ENCODE measurements around the gene BTNL8.

BTNL8 gene

GRCh38 chr5:180914646-180915045 is 15.7 kb downstream of the BTNL8 start:
- no peak overlapping the region for H3K27ac ChIP-seq
- TF ChIP-seq, protein P1, sequence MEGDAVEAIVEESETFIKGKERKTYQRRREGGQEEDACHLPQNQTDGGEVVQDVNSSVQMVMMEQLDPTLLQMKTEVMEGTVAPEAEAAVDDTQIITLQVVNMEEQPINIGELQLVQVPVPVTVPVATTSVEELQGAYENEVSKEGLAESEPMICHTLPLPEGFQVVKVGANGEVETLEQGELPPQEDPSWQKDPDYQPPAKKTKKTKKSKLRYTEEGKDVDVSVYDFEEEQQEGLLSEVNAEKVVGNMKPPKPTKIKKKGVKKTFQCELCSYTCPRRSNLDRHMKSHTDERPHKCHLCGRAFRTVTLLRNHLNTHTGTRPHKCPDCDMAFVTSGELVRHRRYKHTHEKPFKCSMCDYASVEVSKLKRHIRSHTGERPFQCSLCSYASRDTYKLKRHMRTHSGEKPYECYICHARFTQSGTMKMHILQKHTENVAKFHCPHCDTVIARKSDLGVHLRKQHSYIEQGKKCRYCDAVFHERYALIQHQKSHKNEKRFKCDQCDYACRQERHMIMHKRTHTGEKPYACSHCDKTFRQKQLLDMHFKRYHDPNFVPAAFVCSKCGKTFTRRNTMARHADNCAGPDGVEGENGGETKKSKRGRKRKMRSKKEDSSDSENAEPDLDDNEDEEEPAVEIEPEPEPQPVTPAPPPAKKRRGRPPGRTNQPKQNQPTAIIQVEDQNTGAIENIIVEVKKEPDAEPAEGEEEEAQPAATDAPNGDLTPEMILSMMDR (conservative IDR thresholded peaks at IDR 0.05), result no peak

DNA sequence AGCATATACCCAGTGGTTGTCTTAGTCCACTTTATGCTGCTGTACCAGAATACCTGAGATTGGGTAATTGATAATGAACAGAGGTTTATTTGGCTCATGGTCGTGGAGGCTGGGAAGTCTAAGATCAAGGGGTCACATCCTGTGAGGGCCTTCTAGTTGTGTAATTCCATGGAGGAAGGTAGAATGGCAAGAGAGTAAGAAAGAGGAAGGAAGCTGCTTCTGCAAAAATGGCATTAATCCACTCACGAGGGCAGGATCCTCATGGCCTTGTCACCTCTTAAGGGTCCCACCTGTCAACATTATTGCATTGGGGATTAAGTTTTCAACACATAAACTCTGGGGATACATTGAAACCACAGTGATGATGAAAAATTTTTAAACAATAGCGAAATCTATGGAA is 17.0 kb downstream of the BTNL8 start:
- no peak overlapping the region for H3K27ac ChIP-seq
- TF ChIP-seq, protein P1 (conservative IDR thresholded peaks at IDR 0.05), result no peak

- no peak overlapping the region for H3K27ac ChIP-seq
- TF ChIP-seq, protein P1 (conservative IDR thresholded peaks at IDR 0.05), result no peak
Measured at GRCh38 chr5:180918380-180918779, 19.4 kb downstream of the BTNL8 start.

DNA sequence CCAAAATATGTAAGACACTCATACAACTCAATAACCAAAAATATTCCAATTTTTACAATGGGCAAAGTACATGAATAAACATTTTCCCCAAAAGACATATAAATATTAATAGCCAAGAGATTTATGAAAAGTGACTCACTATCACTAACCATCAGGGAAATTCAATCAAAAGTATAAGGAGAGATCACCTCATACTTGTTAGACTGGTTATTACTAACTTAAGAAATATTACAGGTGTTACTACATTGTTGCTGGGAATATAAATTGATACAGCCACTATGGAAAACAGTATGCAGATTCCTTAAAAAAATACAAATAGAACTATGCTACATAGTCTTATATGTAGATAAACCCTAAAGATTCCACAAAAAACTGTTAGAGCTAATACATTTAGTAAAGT is 21.8 kb downstream of the BTNL8 start:
- H3K27ac ChIP-seq, result no peak overlapping the region
- TF ChIP-seq, protein P1 (conservative IDR thresholded peaks at IDR 0.05), result no peak

- H3K27ac ChIP-seq, result no peak overlapping the region
- TF ChIP-seq, protein P1 (conservative IDR thresholded peaks at IDR 0.05), result no peak
Measured at GRCh38 chr5:180922932-180923331, 24.0 kb downstream of the BTNL8 start.

GRCh38 chr5:180932660-180933059 is 33.7 kb downstream of the BTNL8 start:
- no peak overlapping the region for H3K27ac ChIP-seq
- TF ChIP-seq, protein P1 (conservative IDR thresholded peaks at IDR 0.05), result no peak

DNA sequence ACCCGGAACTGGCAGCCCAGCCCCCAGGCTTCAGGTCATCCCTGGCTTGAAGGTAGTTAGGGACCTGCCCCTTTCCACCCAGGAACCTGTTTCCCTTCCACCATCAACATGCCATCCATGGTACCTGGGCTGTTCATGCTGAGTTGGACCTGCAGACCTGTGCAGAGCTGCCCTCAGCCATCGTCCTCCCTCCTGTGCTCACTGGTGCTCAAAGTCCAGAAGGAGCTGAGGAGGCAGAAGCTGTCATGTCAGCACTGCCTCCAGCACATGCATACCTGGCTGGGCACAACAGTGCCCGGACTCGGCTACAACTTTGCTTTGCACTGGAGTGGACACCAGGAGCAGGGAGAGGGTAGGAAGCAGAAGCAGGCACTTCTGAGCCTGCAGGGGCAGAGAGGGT is 36.2 kb downstream of the BTNL8 start:
- TF ChIP-seq, protein P1 (conservative IDR thresholded peaks at IDR 0.05), result no peak
- no peak overlapping the region for H3K27ac ChIP-seq

- TF ChIP-seq, protein P1 (conservative IDR thresholded peaks at IDR 0.05), result no peak
Measured at GRCh38 chr5:180938294-180938693, 39.3 kb downstream of the BTNL8 start.

More at GRCh38 chr5:180938294-180938693, 39.3 kb downstream of the BTNL8 start:
- H3K27ac ChIP-seq, result no peak overlapping the region
